ENCODE measurements around the gene LIN52. TPM values are rescaled to one million over a fixed set of nuclear protein-coding genes. Genes with fewer than 3 reads are reported as not detected.
"Not testable (repeated sequence)": the region's sequence is repeated elsewhere in the genome, so short reads cannot be mapped to it uniquely, and the experiment has no call there.

Gene LIN52
- total RNA-seq, 1 donor from 2014 or later: 18.3 TPM

DNA sequence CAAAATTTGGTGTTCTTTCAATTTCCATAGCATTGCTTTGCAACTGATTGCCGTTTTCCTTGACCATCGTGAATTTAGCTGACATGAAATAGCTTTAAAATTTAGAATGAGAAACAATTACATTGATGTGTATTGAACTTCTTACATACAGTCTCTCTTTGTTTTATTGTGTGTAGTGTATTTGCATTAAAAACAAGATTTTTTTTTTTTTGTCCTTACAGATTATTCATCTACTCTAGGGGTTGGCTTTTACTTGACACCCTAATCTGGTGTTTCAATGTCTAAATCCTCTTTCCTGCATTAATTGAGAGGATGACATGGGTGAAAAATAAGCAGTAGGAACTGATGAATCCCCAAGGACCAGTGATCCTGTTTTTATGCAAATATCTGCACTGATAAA lies 20.6 kb downstream of the LIN52 start:
- no peak for DNase-seq (ENCODE audit: low spot score in 2 of 2)
- no peak for FAIRE-seq

DNA sequence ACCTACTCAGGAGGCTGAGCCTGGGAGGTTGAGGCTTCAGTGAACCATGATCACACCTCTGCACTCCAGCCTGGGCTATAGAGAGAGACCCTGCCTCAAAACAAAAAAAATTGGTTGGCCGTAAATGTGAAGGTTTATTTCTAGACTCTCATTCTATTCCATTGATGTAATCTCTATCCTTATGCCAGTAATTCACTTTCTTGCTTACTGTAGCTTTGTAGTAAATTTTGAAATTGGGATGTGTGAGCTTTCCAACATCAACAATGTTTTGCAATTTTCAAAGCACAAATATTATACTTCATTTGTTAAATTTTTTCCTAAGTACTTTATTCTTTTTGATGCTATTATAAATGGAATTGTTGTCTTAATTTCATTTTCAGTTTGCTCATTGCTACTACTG lies 24.6 kb downstream of the LIN52 start:
- FAIRE-seq (no peak), DNase-seq (ENCODE audit: low spot score in 2 of 2) (no peak)

DNA sequence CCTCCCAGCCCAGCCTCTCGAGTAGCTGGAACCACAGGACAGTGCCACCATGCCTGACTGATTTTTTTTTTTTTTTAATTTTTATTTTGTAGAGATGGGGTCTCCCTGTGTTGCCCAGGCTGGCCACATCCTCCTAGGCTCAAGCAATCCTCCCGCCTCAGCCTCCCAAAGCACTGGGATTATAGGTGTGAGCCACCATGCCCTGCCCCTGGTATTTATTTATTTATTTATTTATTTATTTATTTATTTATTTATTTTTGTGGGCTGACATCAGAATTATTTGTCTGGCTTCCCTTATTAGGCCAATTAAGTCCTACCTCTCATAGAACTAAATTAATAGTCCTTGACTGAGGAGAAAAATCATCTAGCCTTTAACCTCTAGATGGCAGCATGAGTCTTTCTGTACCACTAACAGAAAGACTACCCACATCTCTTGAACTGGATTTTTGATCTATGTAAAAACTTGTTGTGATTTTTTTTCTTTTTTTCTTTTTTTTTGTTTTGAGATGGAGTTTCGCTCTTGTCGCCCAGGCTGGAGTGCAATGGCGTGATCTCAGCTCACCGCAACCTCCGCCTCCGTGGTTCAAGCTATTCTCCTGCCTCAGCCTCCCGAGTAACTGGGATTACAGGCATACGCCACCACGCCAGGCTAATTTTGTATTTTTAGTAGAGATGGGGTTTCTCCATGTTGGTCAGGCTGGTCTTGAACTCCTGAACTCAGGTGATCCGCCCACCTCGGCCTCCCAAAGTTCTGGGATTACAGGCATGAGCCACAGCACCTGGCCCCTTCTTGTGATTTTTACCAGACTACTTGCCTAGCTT lies 26.9 kb downstream of the LIN52 start:
- DNase-seq (ENCODE audit: low spot score in 2 of 2) (peak; percentile 18 to 44), FAIRE-seq (peak; percentile 45)

DNA sequence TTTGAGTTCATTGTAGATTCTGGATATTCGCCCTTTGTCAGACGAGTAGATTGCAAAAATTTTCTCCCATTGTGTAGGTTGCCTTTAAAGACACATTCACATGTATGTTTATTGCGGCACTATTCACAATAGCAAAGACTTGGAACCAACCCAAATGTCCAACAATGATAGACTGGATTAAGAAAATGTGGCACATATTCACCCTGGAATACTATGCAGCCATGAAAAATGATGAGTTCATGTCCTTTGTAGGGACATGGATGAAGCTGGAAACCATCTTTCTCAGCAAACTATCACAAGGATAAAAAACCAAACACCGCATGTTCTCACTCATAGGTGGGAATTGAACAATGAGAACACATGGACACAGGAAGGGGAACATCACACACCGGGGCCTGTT lies 40.7 kb downstream of the LIN52 start:
- FAIRE-seq; DNase-seq (ENCODE audit: low spot score in 2 of 2): not testable (repeated sequence)

DNA sequence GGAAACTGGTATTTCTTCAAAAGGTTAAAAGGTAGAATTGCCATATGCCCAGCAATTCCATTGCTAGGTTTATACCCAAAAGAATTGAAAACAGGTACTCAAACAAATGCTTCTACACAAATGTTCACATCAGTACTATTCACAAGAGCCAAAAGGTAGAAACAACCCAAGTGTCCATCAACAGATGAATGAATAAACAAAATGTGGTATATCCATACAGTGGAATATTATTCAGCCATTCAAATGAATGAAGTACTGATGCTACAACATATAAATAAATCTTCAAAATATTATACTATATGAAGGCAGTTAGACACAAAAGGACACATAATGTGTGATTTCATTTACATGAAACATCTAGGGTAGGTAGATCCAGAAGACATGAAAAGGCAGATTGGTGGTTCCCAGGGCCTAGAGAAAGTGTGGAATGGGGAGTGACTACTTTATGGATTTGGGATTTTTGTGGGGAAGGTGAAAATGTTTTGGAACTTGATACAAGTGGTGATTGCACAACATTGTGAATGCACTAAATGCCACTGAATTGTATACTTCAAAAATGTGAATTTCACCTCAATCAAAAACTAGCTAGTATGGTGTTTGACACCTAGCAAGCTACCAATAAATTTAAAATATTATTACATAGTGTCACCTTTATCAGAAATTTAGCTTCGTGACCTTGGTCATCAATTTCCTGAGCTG lies 41.7 kb downstream of the LIN52 start:
- FAIRE-seq: no peak

DNA sequence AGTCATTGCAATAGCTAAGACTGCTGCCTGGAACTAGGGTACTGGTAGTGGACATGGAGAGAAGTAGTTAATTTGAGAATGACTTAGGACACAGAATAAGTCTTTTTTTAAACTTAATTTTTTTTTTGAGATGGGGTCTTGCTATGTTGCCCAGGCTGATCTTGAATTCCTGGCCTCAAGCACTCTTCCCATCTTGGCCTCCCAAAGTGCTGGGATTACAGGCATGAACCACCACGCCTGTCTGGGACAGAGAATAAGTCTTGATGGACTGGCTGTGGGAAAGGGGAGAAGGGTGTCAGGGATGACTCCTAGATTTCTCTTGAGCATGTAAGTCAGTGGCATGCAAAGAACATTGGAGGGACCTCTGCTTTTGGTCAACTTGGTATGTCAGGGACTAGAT lies 42.9 kb downstream of the LIN52 start:
- no peak for FAIRE-seq
- no peak for DNase-seq (ENCODE audit: low spot score in 2 of 2)

More for the DNA sequence above, 41.7 kb downstream of the LIN52 start:
- no peak for DNase-seq (ENCODE audit: low spot score in 2 of 2)

DNA sequence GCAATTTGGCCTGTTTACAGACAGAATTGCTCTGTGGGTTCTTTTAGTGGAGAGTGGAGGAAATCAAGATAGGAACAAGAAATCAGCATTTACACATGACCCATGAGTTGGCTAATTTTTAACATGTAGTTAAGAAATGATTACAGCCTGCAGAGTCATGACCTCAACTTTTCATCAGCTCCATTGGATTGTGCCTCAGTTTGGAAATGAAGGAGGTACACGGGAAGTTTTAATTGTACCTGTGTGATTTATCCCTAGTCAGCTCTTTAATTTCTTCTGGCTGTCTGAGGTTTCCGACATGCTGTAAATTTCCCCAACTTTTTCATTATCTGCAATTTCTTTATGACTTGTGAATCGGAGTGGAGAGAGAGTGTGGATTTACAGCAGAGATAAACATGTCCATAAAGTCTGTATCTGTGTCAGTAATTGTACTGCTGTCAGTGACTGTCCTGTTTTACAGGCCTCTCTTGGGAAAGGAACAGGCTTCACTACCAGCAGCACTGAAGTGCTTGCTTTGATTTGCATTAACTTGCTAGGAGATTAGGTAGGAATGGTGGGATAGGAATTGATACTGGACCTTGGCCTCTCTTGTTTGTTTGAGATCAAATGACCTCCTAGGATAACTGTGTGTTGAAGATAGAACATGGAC lies 49.2 kb downstream of the LIN52 start:
- FAIRE-seq (no peak), DNase-seq (ENCODE audit: low spot score in 2 of 2) (no peak)

DNA sequence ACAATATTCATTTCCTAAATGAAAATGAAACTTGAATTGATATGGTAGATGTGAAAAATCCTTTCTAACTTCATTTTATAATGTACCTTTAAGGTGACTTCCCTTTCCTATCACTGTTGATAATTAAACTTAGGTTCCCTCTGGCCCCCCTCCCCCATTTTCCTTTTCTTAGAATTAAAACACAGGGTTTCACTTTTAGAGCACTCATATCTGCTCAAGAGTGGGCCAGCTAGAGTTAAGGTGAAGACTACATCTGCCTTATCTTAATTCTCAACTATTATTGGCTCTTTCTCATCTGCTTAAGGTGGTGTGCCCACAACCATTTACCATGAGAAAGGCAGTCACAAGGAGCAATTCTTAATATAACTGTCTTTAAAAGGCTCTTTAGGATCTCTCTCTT lies 49.7 kb downstream of the LIN52 start:
- DNase-seq (ENCODE audit: low spot score in 2 of 2) (no peak), FAIRE-seq (no peak)

DNA sequence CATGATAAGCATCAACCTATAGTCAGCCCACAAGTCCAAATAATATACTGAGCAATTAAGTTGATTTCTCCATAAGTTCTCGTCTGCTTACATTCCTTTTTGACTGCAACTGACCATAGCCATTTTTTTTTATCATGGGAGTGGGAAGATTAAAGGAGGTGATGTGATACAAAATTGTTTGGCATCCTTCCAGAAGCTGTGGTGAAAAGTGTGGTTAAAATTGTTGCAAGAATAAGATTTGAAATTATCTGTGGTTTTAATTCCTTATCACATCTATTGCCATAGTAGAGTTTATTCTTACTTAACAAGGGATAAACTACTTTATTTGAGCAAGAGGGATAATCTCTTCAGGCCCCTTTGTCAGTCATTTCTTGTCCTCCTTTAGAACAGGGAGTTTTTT lies 50.7 kb downstream of the LIN52 start:
- FAIRE-seq (no peak), DNase-seq (ENCODE audit: low spot score in 2 of 2) (no peak)

DNA sequence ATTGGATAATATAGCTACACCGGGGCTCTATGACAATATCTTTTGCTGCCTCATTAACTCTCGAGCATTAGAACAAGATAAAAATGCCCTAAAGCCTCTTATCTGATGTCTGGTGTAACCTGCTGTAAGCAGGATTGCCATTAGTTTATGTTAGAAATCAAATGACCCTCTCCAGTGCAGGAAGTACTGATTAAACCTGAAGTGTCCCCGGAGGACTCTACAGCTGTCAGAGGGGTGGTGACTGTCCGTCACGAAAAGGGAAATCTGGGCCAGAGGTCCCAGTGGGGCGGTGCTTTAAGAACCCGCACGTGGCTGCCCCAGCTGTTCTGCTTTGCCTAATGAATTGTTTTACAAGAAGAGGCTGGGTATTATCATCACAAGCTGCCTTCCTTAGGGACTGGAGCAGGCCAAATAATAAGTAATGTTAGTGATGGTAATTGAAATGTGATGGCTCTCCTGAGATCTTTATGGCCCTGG lies 55.7 kb downstream of the LIN52 start:
- DNase-seq (ENCODE audit: low spot score in 2 of 2) (no peak), FAIRE-seq (no peak)

DNA sequence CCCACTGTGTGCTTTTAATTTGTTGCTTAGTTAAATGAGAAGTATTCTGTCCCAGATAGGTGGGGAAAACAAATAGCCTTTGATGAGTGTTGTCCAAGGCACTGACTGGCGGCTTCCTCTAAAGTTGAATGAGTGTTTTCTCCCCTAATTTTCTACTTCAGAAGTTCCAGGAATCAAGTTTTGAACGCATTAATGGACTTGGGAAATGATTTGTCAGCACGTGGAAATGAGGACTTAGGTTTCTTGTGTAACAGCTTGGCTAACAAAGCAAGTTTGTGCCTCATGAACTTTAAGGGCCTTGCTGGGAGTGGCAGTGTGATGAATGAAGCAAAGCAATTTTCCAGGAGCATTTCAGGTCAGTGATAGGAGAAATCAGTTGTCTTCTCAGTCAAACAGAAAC lies 56.9 kb downstream of the LIN52 start:
- DNase-seq (ENCODE audit: low spot score in 2 of 2) (no peak), FAIRE-seq (no peak)

DNA sequence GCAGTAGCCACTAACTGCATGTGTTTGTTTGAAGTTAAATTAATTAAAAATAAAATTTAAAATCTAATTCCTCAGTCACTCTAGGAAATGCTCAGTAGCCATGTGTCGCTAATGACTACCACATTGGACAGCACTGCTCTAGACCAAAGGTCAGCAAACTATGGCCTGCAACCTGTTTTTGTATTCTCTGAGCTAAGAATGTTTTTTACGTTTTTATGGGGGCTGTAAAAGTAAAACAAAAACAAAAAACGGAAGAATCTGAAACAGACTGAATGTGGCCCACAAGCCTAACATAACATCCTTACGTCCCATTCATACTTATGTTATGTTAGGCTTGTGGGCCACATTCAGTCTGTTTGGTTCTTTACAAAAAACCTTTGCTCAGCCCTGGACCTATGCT lies 57.8 kb downstream of the LIN52 start:
- FAIRE-seq (no peak), DNase-seq (ENCODE audit: low spot score in 2 of 2) (no peak)

DNA sequence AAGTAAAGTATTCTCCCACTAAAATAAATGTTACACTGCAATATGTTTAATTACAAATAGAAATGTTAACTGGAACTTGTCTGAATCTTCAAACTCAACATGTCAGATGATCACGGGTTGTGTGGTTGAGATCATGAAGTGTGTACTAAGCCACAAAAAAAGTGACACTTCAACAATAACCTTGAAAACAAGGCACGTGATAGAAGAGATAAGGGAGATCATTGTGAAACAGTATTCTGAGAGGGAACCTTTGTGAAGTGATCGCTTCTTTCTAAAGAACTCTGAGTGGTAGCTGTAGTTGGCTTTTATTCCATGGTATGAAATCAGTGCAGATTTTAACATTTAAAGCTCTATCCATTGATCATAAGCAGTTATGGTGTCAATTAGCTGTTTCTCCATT lies 60.0 kb downstream of the LIN52 start:
- no peak for FAIRE-seq

DNA sequence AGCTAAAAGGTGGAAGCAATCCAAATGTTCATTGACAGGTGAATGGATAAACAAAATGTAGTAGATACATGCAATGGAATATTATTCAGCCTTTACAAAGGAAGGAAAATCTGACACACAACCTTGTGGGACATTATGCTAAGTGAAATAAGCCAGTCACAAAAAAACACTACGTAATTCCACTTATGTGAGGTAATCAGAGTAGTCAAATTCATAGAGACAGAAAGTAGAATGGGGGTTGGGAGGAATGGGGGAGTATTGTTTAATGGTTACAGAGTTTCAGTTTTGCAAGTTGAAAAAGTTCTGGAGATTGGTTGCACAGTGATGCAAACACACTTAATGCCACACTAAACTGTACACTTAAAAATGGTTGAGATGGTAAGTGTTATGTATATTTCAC lies 62.8 kb downstream of the LIN52 start:
- DNase-seq (ENCODE audit: low spot score in 2 of 2) (no peak), FAIRE-seq (no peak)

More for the DNA sequence above, 60.0 kb downstream of the LIN52 start:
- no peak for DNase-seq (ENCODE audit: low spot score in 2 of 2)

DNA sequence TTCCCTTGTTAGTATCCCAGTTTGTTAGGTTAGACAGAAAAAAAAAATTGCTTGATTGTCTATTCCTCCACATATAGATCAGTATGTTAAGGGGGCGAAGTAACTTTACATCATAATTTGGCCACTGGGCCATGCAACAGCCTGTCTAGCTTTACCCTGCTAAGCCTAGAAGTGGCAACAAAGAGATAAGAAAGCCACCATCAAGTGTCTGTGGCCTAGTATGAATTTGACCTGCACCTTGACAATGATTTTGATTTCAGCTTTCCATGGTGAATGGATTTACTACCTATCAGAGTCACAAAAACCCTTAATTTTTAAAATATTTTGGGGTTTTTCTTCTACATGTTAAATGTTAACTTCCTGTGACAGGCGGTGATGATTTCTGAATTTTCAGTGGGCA lies 63.9 kb downstream of the LIN52 start:
- FAIRE-seq (no peak), DNase-seq (ENCODE audit: low spot score in 2 of 2) (no peak)

DNA sequence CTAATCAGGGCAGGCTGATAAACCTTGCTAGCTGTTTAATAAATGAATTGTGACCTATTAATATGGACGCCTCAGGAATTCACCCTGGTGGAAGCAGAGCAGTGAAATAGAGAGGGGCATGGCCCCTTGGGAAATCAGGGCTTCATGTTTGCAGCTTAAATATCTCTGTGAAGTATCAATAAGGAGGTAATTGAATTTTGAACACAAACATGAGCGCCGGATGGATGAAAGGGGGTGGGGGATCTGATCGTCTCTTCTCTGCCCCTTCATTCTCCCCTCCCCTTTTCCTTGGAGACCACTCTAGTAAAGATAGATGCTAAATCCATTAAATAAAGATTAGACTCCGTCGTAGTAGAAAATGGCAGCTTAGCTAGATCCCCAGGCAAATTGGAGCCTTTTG lies 70.5 kb downstream of the LIN52 start:
- FAIRE-seq: no peak
- DNase-seq (ENCODE audit: low spot score in 2 of 2): no peak

DNA sequence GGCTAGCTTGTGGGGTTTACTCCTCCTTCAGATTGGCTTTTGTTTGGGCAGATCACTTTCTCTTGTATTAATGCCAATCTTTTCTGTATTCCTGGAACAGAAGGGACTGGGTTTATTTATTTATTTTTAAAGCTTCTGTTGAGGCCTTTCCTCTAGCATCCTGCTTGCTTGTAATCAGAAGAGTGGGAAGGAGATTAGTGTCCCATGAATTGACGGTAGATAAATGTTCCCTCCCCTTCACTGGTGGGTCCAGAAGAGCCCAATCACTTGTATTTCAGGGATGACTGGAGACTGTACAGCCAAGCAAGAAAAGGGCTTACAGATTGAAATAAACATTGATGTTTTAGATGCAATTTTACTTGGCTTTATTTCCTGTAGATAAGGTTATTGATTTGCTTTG lies 71.0 kb downstream of the LIN52 start:
- FAIRE-seq (no peak), DNase-seq (ENCODE audit: low spot score in 2 of 2) (no peak)

DNA sequence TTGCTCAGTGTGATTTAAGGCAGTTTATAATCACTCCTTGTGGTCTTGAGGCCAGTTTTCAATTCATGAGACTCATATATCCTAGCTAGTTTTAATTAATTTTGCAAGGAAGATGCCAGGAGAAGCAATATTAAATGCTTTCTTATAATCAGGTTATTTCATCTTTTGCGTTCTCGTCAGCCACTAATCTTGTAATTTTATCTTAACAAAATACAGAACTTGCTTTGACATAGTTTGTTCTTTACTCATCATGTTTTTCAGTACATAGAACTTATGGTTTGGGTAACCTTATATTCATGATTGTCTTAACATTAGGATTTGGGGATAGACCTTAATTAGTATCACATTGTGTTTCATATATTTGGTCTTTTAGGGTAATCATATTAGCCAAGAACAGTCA lies 76.0 kb downstream of the LIN52 start:
- no peak for DNase-seq (ENCODE audit: low spot score in 2 of 2)
- FAIRE-seq: no peak

DNA sequence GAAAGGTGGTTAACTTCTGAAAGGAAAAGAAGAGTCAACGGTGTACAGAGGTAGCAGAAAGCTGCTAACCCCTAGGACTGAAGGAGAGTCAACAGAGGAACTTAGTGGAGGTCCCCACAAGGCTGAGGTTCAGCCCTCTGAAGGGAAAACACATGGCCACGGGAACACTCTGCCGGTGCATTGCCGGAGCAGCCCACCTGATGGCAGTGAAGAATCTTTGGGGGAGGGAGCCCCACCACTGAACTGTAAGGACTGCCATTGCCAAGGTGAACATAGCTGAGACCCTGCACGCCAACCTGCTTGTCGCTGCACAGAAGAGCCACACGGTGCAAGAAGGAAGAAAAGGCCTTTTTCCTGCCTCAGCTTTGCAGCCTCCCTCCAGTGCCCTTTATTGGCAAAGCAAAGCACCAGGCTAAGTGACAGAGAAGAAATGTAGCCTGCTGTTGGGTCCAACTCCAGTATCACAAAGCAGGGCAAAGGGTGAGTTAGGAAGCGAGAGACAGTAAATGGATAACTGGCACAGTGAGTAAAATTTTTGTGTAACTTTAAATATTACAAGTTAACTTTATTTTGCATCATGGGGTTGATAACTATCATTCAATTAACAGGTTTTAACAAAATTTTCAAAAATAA lies 76.9 kb downstream of the LIN52 start:
- FAIRE-seq (no peak), DNase-seq (ENCODE audit: low spot score in 2 of 2) (no peak)

DNA sequence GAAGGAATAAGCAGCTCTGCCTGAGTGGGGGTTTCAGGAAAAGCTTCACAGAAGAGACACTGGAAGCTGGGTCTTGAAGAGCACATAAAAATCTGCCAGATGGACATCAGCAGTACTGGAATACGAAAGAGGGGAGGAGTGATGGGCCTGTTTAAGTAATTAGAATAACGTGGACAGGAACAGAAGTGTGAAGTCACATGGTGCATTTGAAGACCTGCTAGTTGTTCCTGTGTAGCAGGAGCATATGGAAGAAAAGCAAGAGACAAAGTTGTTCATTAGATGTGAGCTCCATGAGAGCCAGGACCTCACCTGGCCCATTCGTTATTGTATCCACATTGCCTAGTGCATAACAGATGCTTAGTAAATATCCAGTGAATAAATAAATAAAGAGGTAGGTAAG lies 85.2 kb downstream of the LIN52 start:
- no peak for FAIRE-seq

DNA sequence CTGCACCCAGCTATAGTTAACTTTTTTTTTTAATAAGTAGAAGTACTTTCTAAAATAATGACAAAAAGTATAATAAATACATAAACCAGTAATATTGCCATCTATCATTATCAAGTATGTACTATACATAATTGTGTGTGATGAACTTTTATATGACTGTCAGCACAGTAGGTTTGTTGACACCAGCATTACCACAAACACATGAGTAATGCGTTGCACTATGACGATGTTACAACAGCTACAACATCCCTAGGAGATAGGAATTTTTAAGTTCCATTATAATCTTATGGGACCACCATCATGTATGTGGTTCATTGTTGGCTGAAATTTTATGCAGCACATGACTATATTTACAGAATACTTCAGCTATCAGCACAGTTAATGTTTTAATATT lies 91.6 kb downstream of the LIN52 start:
- no peak for FAIRE-seq
- DNase-seq (ENCODE audit: low spot score in 2 of 2): no peak

More for the DNA sequence above, 85.2 kb downstream of the LIN52 start:
- DNase-seq (ENCODE audit: low spot score in 2 of 2): no peak
